Upper lobe of left lung (tissue), 4 donors: ENCODE data around the gene OPRL1.

Experiments used
- EP300 ChIP-seq, 4 donors: sonication (generic); formaldehyde crosslinking; IDR thresholded peaks; one replicate each; pipeline ENCODE4 v1.5.1; 2017; ENCODE audit warnings: antibody characterized with exemption in 4 of 4, control low read depth in 2 of 4
- POLR2A ChIP-seq, 4 donors: fragments of 450-650 bp; IDR thresholded peaks; one replicate each; pipeline ENCODE4 v1.5.1; 2016 to 2017; ENCODE audit warnings: antibody characterized with exemption in 4 of 4, mild to moderate bottlenecking in 2 of 4
- POLR2AphosphoS5 ChIP-seq, 2 donors: sonication (generic); formaldehyde crosslinking; IDR thresholded peaks; one replicate each; pipeline ENCODE4 v1.5.1; 2017; ENCODE audit warnings: antibody characterized with exemption in 2 of 2
- TF ChIP-seq, protein P1 (sequence below), 6 experiments: fragments of 450-650 bp in 4 of 6; fragments of 200-600 bp in 2 of 6; sonication (generic) in 2 of 6; IDR thresholded peaks; one replicate each; pipeline ENCODE4 v1.5.1; 2016 to 2019; ENCODE audit warnings: antibody characterized with exemption in 6 of 6

- TF ChIP-seq, protein P1, sequence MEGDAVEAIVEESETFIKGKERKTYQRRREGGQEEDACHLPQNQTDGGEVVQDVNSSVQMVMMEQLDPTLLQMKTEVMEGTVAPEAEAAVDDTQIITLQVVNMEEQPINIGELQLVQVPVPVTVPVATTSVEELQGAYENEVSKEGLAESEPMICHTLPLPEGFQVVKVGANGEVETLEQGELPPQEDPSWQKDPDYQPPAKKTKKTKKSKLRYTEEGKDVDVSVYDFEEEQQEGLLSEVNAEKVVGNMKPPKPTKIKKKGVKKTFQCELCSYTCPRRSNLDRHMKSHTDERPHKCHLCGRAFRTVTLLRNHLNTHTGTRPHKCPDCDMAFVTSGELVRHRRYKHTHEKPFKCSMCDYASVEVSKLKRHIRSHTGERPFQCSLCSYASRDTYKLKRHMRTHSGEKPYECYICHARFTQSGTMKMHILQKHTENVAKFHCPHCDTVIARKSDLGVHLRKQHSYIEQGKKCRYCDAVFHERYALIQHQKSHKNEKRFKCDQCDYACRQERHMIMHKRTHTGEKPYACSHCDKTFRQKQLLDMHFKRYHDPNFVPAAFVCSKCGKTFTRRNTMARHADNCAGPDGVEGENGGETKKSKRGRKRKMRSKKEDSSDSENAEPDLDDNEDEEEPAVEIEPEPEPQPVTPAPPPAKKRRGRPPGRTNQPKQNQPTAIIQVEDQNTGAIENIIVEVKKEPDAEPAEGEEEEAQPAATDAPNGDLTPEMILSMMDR (IDR thresholded peaks at IDR 0.05): no peak
- TF ChIP-seq EP300 (IDR thresholded peaks at IDR 0.05) (no peak), POLR2AphosphoS5 (IDR thresholded peaks at IDR 0.05) (no peak), POLR2A (IDR thresholded peaks at IDR 0.05) (no peak)
These were observed 8.2 kb upstream of the OPRL1 start for GRCh38 chr20:64071341-64072332.
